ENCODE results near the gene MAFG.

Gene MAFG

GRCh38 chr17:81926451-81927151 lies 934 bp downstream of the MAFG start:
- TF ChIP-seq GATA2 (IDR thresholded peaks at IDR 0.05; ENCODE audit: low read depth, low read length): no peak
- no peak for TF ChIP-seq GATA3 (IDR thresholded peaks at IDR 0.05; ENCODE audit: low read depth, low read length)

GRCh38 chr17:81925860-81926450 lies 1.6 kb downstream of the MAFG start:
- TF ChIP-seq GATA2 (IDR thresholded peaks at IDR 0.05; ENCODE audit: low read depth, low read length) (no peak), GATA3 (IDR thresholded peaks at IDR 0.05; ENCODE audit: low read depth, low read length) (no peak)

GRCh38 chr17:81924557-81925532 lies 2.7 kb downstream of the MAFG start:
- no peak for TF ChIP-seq GATA2 (IDR thresholded peaks at IDR 0.05; ENCODE audit: low read depth, low read length)
- no peak for TF ChIP-seq GATA3 (IDR thresholded peaks at IDR 0.05; ENCODE audit: low read depth, low read length)

- TF ChIP-seq GATA3 (IDR thresholded peaks at IDR 0.05; ENCODE audit: low read depth, low read length) (no peak), GATA2 (IDR thresholded peaks at IDR 0.05; ENCODE audit: low read depth, low read length) (no peak)
Observed at GRCh38 chr17:81923302-81924260, 4.0 kb downstream of the MAFG start.

- TF ChIP-seq GATA2 (IDR thresholded peaks at IDR 0.05; ENCODE audit: low read depth, low read length) (no peak), GATA3 (IDR thresholded peaks at IDR 0.05; ENCODE audit: low read depth, low read length) (no peak)
Observed at GRCh38 chr17:81922566-81923301, 4.8 kb downstream of the MAFG start.

GRCh38 chr17:81921996-81922565 lies 5.5 kb downstream of the MAFG start:
- TF ChIP-seq GATA3 (IDR thresholded peaks at IDR 0.05; ENCODE audit: low read depth, low read length): no peak
- TF ChIP-seq GATA2 (IDR thresholded peaks at IDR 0.05; ENCODE audit: low read depth, low read length): no peak

- TF ChIP-seq GATA2 (IDR thresholded peaks at IDR 0.05; ENCODE audit: low read depth, low read length) (no peak), GATA3 (IDR thresholded peaks at IDR 0.05; ENCODE audit: low read depth, low read length) (no peak)
Observed at GRCh38 chr17:81921537-81921862, 6.0 kb downstream of the MAFG start.

GRCh38 chr17:81920612-81921536 lies 6.7 kb downstream of the MAFG start:
- no peak for TF ChIP-seq GATA3 (IDR thresholded peaks at IDR 0.05; ENCODE audit: low read depth, low read length)
- TF ChIP-seq GATA2 (IDR thresholded peaks at IDR 0.05; ENCODE audit: low read depth, low read length): no peak

- TF ChIP-seq GATA3 (IDR thresholded peaks at IDR 0.05; ENCODE audit: low read depth, low read length) (no peak), GATA2 (IDR thresholded peaks at IDR 0.05; ENCODE audit: low read depth, low read length) (no peak)
Observed at GRCh38 chr17:81918832-81919545, 8.5 kb downstream of the MAFG start.

GRCh38 chr17:81917565-81918332 lies 9.8 kb downstream of the MAFG start, which contains the start of gene SIRT7:
TSS of gene SIRT7 (minus strand) at chr17:81918176. CDS start at chr17:81918131, 45 bp downstream.
- TF ChIP-seq GATA2 (IDR thresholded peaks at IDR 0.05; ENCODE audit: low read depth, low read length) (no peak), GATA3 (IDR thresholded peaks at IDR 0.05; ENCODE audit: low read depth, low read length) (no peak)
